Lower leg skin (tissue), 4 donors: Measurements from ENCODE around the gene N4BP2L1. TPM values are rescaled to one million over a fixed set of nuclear protein-coding genes. Genes with fewer than 3 reads are reported as not detected.

Source experiments
- DNase-seq, 2 donors: peaks; one replicate each; pipeline ENCODE4 v3.0.0-alpha.2; 2019; ENCODE audit warnings: low spot score in 2 of 2
- H3K4me3 ChIP-seq: fragments of 200-600 bp; sonication (generic); 2 replicates; pipeline ENCODE4 v1.5.1; 2017; ENCODE audit warnings: mild to moderate bottlenecking, low read depth; ENCODE audit not compliant: poor library complexity, severe bottlenecking
- CTCF ChIP-seq, 3 donors: fragments of 450-650 bp; IDR thresholded peaks; one replicate each; pipeline ENCODE4 v1.5.1; 2016; ENCODE audit warnings: antibody characterized with exemption in 3 of 3, mild to moderate bottlenecking in 3 of 3, moderate library complexity in 2 of 3
- POLR2A ChIP-seq, 2 donors: fragments of 450-650 bp; IDR thresholded peaks; one replicate each; pipeline ENCODE4 v1.6.1; 2016 to 2017; ENCODE audit warnings: antibody characterized with exemption in 2 of 2, mild to moderate bottlenecking in 1 of 2, moderate library complexity in 1 of 2
- WGBS, 2 donors: methylation state at CpG; one replicate each; pipeline ENCODE4 v1.1.5; 2018; 5-methylcytosine and 5-hydroxymethylcytosine counted together
- intact Hi-C: fragments of 100-400 bp; cut with DNase I; formaldehyde crosslinking; loops from one replicate; pipeline ENCODE4 v1.15.0; 2023; ENCODE audit warnings: low total_unique reads
- total RNA-seq, 4 donors: library from RNA; depleted of rRNA; stranded (reverse); fragments of >200 nt; gene quantifications; one replicate each; pipeline ENCODE4 v1.1.0, GENCODE V29; 2016

The N4BP2L1 gene
- total RNA-seq, 4 donors from 2014 or later: 29.8 to 66.0 (median 46.3) TPM

- TF ChIP-seq POLR2A (IDR thresholded peaks at IDR 0.05) (no peak), CTCF (IDR thresholded peaks at IDR 0.05) (no peak)
- intact Hi-C loops: no loop called here
Observed at GRCh38 chr13:32423592-32423991, 4.3 kb downstream of the N4BP2L1 start.

GRCh38 chr13:32419862-32420261, 8.1 kb downstream of the N4BP2L1 start:
- no peak for DNase-seq
- WGBS, 2 donors: 95% methylated on average over 2 of the region's 2 CpGs
- H3K4me3 ChIP-seq: no peak overlapping the region
- intact Hi-C loops: no loop called here
- no peak for TF ChIP-seq CTCF (IDR thresholded peaks at IDR 0.05)
- no peak for TF ChIP-seq POLR2A (IDR thresholded peaks at IDR 0.05)

More at GRCh38 chr13:32423592-32423991, 4.3 kb downstream of the N4BP2L1 start:
- 89% methylated on average over 3 of the region's 3 CpGs for WGBS, 2 donors
- H3K4me3 ChIP-seq: no peak overlapping the region
- no peak for DNase-seq

GRCh38 chr13:32417995-32418394, 9.9 kb downstream of the N4BP2L1 start:
- TF ChIP-seq POLR2A (IDR thresholded peaks at IDR 0.05) (no peak), CTCF (IDR thresholded peaks at IDR 0.05) (no peak)
- intact Hi-C loops: no loop called here
- H3K4me3 ChIP-seq: no peak overlapping the region
- no peak for DNase-seq
- WGBS, 2 donors: 67 to 68% methylated on average over 1 of the region's 1 CpG

GRCh38 chr13:32415019-32415418, 12.9 kb downstream of the N4BP2L1 start:
- no peak for TF ChIP-seq CTCF (IDR thresholded peaks at IDR 0.05)
- TF ChIP-seq POLR2A (IDR thresholded peaks at IDR 0.05): no peak
- H3K4me3 ChIP-seq: no peak overlapping the region
- intact Hi-C loops: no loop called here
- no peak for DNase-seq

- DNase-seq: no peak
- intact Hi-C loops: no loop called here
- TF ChIP-seq POLR2A (IDR thresholded peaks at IDR 0.05) (no peak), CTCF (IDR thresholded peaks at IDR 0.05) (no peak)
- WGBS, 2 donors: 88 to 92% methylated on average over 2 of the region's 2 CpGs
- H3K4me3 ChIP-seq: no peak overlapping the region
Observed at GRCh38 chr13:32414580-32414979, 13.3 kb downstream of the N4BP2L1 start.

GRCh38 chr13:32413284-32413683, 14.6 kb downstream of the N4BP2L1 start:
- WGBS, 2 donors: 96 to 97% methylated on average over 3 of the region's 3 CpGs
- no peak for DNase-seq
- intact Hi-C loops: no loop called here
- no peak overlapping the region for H3K4me3 ChIP-seq
- TF ChIP-seq CTCF (IDR thresholded peaks at IDR 0.05) (no peak), POLR2A (IDR thresholded peaks at IDR 0.05) (no peak)
